Natural killer cell treated with Interleukin-12 subunit alpha and Interleukin-12 subunit beta and Interleukin-15 and Interleukin-18, amount 100 ng/mL, for 72 hours (primary cell): Measurements from ENCODE around the gene ULBP1. TPM values are rescaled to one million over a fixed set of nuclear protein-coding genes. Genes with fewer than 3 reads are reported as not detected.
"Not testable (repeated sequence)": the region's sequence is repeated elsewhere in the genome, so short reads cannot be mapped to it uniquely, and the experiment has no call there.

Experiments
- ATAC-seq, 2 donors: fragments of 150-1000 bp; cut with Tn5 transposase in 1 of 2; sonication (Bioruptor Pico), chemical (Tn5 transposase) in 1 of 2; 2 replicates each; pipeline ENCODE4 v1.10.0; 2021
- DNase-seq: peaks from one replicate; pipeline ENCODE4 v3.0.0; 2022; ENCODE audit warnings: low spot score
- H3K27ac Mint-ChIP-seq, 2 donors: 1 replicate in 1 of 2; 2 replicates in 1 of 2; pipeline ENCODE4 v1.8.0; 2022; ENCODE audit warnings: mixed read lengths in 2 of 2, mild to moderate bottlenecking in 1 of 2, moderate library complexity in 1 of 2
- H3K27me3 Mint-ChIP-seq, 2 donors: 1 replicate in 1 of 2; 2 replicates in 1 of 2; pipeline ENCODE4 v1.8.0; 2022; ENCODE audit warnings: mixed read lengths in 2 of 2
- H3K36me3 Mint-ChIP-seq: one replicate; pipeline ENCODE4 v1.8.0; 2022; ENCODE audit warnings: mixed read lengths
- H3K4me1 Mint-ChIP-seq, 2 donors: 1 replicate in 1 of 2; 2 replicates in 1 of 2; pipeline ENCODE4 v1.8.0; 2022; ENCODE audit warnings: low read depth in 2 of 2, mixed read lengths in 2 of 2, mild to moderate bottlenecking in 1 of 2
- H3K4me3 Mint-ChIP-seq: one replicate; pipeline ENCODE4 v1.8.0; 2022; ENCODE audit warnings: mixed read lengths
- H3K9me3 Mint-ChIP-seq: 2 replicates; pipeline ENCODE4 v1.8.0; 2022; ENCODE audit warnings: mixed read lengths
- total RNA-seq, 2 donors: library from RNA; stranded (reverse); gene quantifications; one replicate each; pipeline ENCODE4 v1.2.3, GENCODE V29; 2022

ULBP1 gene
- total RNA-seq, 2 donors from 2014 or later, result 0.31 to 1.5 TPM

- H3K27me3 Mint-ChIP-seq, result peaks cover 50 to 61% of the 10 kb centered on the region in 2 donors
- H3K4me1 Mint-ChIP-seq, result peaks cover 22 to 23% of the 10 kb centered on the region in 2 donors
- H3K4me3 Mint-ChIP-seq, result peak overlapping the region; percentile 87
- no peaks in the 10 kb centered on the region for H3K9me3 Mint-ChIP-seq
- peak overlapping the region; percentile 16 to 71 for H3K27ac Mint-ChIP-seq
- DNase-seq (peak; percentile 72), ATAC-seq (peak; percentile 56 to 74)
- H3K36me3 Mint-ChIP-seq, result no peaks in the 10 kb centered on the region
These were observed 25.0 kb upstream of the ULBP1 start for GRCh38 chr6:149938571-149939355.

GRCh38 chr6:149939356-149939648 lies 24.4 kb upstream of the ULBP1 start:
- Mint-ChIP-seq H3K36me3 (no peaks in the 10 kb centered on the region), H3K4me1 (peaks cover 20% of the 10 kb centered on the region in 2 donors), H3K27me3 (peaks cover 47 to 55% of the 10 kb centered on the region in 2 donors), H3K9me3 (no peaks in the 10 kb centered on the region), H3K27ac (peak overlapping the region; percentile 16 to 71), H3K4me3 (peak overlapping the region; percentile 87)
- ATAC-seq (no peak), DNase-seq (no peak)

GRCh38 chr6:149939909-149940671 lies 23.7 kb upstream of the ULBP1 start:
- Mint-ChIP-seq H3K9me3 (no peaks in the 10 kb centered on the region), H3K36me3 (no peaks in the 10 kb centered on the region), H3K27me3 (peaks cover 42 to 48% of the 10 kb centered on the region in 2 donors), H3K4me3 (peak overlapping the region; percentile 87), H3K27ac (peak overlapping the region in 1 of 2 donors; percentile 16), H3K4me1 (peaks cover 13 to 20% of the 10 kb centered on the region in 2 donors)
- DNase-seq (no peak), ATAC-seq (no peak)

- DNase-seq (no peak), ATAC-seq (no peak)
- Mint-ChIP-seq H3K27ac (no peak overlapping the region), H3K27me3 (peaks cover 37 to 42% of the 10 kb centered on the region in 2 donors), H3K36me3 (no peaks in the 10 kb centered on the region), H3K4me1 (peaks cover 13 to 20% of the 10 kb centered on the region in 2 donors), H3K9me3 (no peaks in the 10 kb centered on the region), H3K4me3 (peak overlapping the region; percentile 48)
These were observed 23.1 kb upstream of the ULBP1 start for GRCh38 chr6:149940672-149940982.

- Mint-ChIP-seq H3K27me3 (peaks cover 29 to 33% of the 10 kb centered on the region in 2 donors), H3K27ac (peak within 1 kb of the TSS in 1 of 2 donors; percentile 80), H3K36me3 (no peaks in the 10 kb centered on the region), H3K9me3 (no peaks in the 10 kb centered on the region), H3K4me1 (peaks cover 13 to 20% of the 10 kb centered on the region in 2 donors), H3K4me3 (peak within 1 kb of the TSS; percentile 90)
- DNase-seq (peak; percentile 92), ATAC-seq (peak; percentile 94 to 96)
These were observed 21.9 kb upstream of the ULBP1 start, which contains the start of gene ULBP2 for GRCh38 chr6:149941583-149942460. Gene ULBP2 (plus strand): TSS chr6:149942014. CDS start chr6:149942073, 59 bp downstream.

- H3K36me3 Mint-ChIP-seq, result no peaks in the 10 kb centered on the region
- peak overlapping the region in 1 of 2 donors; percentile 66 for H3K27ac Mint-ChIP-seq
- H3K4me1 Mint-ChIP-seq, result peaks cover 13 to 20% of the 10 kb centered on the region in 2 donors
- H3K27me3 Mint-ChIP-seq, result peaks cover 24 to 26% of the 10 kb centered on the region in 2 donors
- ATAC-seq (no peak), DNase-seq (no peak)
- peak overlapping the region; percentile 90 for H3K4me3 Mint-ChIP-seq
- H3K9me3 Mint-ChIP-seq, result no peaks in the 10 kb centered on the region
These were observed 21.3 kb upstream of the ULBP1 start for GRCh38 chr6:149942461-149942829.

GRCh38 chr6:149943321-149943720 lies 20.4 kb upstream of the ULBP1 start:
- ATAC-seq, H3K36me3 Mint-ChIP-seq, H3K9me3 Mint-ChIP-seq, H3K4me3 Mint-ChIP-seq, H3K27ac Mint-ChIP-seq, DNase-seq: not testable (repeated sequence)
- Mint-ChIP-seq H3K4me1 (peaks cover 13 to 20% of the 10 kb centered on the region in 2 donors), H3K27me3 (peaks cover 20 to 21% of the 10 kb centered on the region in 2 donors)

- DNase-seq, ATAC-seq, H3K27ac Mint-ChIP-seq, H3K9me3 Mint-ChIP-seq, H3K4me3 Mint-ChIP-seq, H3K36me3 Mint-ChIP-seq: not testable (repeated sequence)
- Mint-ChIP-seq H3K27me3 (peaks cover 11 to 16% of the 10 kb centered on the region in 2 donors), H3K4me1 (peaks cover 4 to 11% of the 10 kb centered on the region in 2 donors)
These were observed 18.5 kb upstream of the ULBP1 start for GRCh38 chr6:149945276-149945675.

GRCh38 chr6:149946631-149947030 lies 17.1 kb upstream of the ULBP1 start:
- not testable (repeated sequence) for H3K9me3 Mint-ChIP-seq, H3K27ac Mint-ChIP-seq, H3K36me3 Mint-ChIP-seq, DNase-seq, H3K4me1 Mint-ChIP-seq, H3K4me3 Mint-ChIP-seq, ATAC-seq
- H3K27me3 Mint-ChIP-seq, result peaks cover 17 to 26% of the 10 kb centered on the region in 2 donors

GRCh38 chr6:149947533-149947932 lies 16.2 kb upstream of the ULBP1 start:
- peaks cover 23 to 35% of the 10 kb centered on the region in 2 donors for H3K27me3 Mint-ChIP-seq
- H3K4me1 Mint-ChIP-seq, DNase-seq, H3K36me3 Mint-ChIP-seq, H3K9me3 Mint-ChIP-seq, H3K27ac Mint-ChIP-seq, ATAC-seq, H3K4me3 Mint-ChIP-seq: not testable (repeated sequence)

- Mint-ChIP-seq H3K27me3 (peaks cover 27 to 39% of the 10 kb centered on the region in 2 donors), H3K9me3 (no peaks in the 10 kb centered on the region), H3K4me3 (no peak overlapping the region), H3K36me3 (no peaks in the 10 kb centered on the region), H3K4me1 (no peaks in the 10 kb centered on the region), H3K27ac (no peak overlapping the region)
- no peak for ATAC-seq
- DNase-seq, result no peak
These were observed 15.7 kb upstream of the ULBP1 start for GRCh38 chr6:149948011-149948410.

GRCh38 chr6:149948616-149949015 lies 15.1 kb upstream of the ULBP1 start:
- Mint-ChIP-seq H3K4me3 (no peak overlapping the region), H3K9me3 (no peaks in the 10 kb centered on the region), H3K27ac (no peak overlapping the region), H3K4me1 (no peaks in the 10 kb centered on the region), H3K27me3 (peaks cover 27 to 43% of the 10 kb centered on the region in 2 donors), H3K36me3 (no peaks in the 10 kb centered on the region)
- no peak for DNase-seq
- no peak for ATAC-seq

GRCh38 chr6:149950423-149950822 lies 13.3 kb upstream of the ULBP1 start:
- ATAC-seq (no peak), DNase-seq (no peak)
- peaks cover 6% of the 10 kb centered on the region in 2 donors for H3K4me1 Mint-ChIP-seq
- no peak overlapping the region for H3K27ac Mint-ChIP-seq
- no peaks in the 10 kb centered on the region for H3K36me3 Mint-ChIP-seq
- H3K4me3 Mint-ChIP-seq, result no peak overlapping the region
- peaks cover 33 to 51% of the 10 kb centered on the region in 2 donors for H3K27me3 Mint-ChIP-seq
- H3K9me3 Mint-ChIP-seq, result no peaks in the 10 kb centered on the region
